NCI-H1105 treated with DMSO at 0.1 percent for 48 hours (cell line): ENCODE measurements around the gene COL9A3.

Experiments
- DNase-seq: peaks from one replicate; lab custom pipeline; 2025; lab: John Stamatoyannopoulos, UW

The COL9A3 gene

GRCh38 chr20:62778601-62779416 lies 38.0 kb upstream of the COL9A3 start:
- DNase-seq: no peak

- no peak for DNase-seq
Observed at GRCh38 chr20:62779417-62779685, 37.5 kb upstream of the COL9A3 start.

GRCh38 chr20:62780204-62780603 lies 36.6 kb upstream of the COL9A3 start:
- DNase-seq: peak; percentile 39

- DNase-seq: no peak
Observed at GRCh38 chr20:62780696-62781095, 36.2 kb upstream of the COL9A3 start.

GRCh38 chr20:62782149-62782892 lies 34.5 kb upstream of the COL9A3 start:
- DNase-seq: no peak

- DNase-seq: no peak
Observed at GRCh38 chr20:62782893-62783278, 34.0 kb upstream of the COL9A3 start.

GRCh38 chr20:62784497-62784896 lies 32.4 kb upstream of the COL9A3 start:
- no peak for DNase-seq

- DNase-seq: no peak
Observed at GRCh38 chr20:62785393-62785792, 31.5 kb upstream of the COL9A3 start.

GRCh38 chr20:62786157-62786556 lies 30.7 kb upstream of the COL9A3 start:
- DNase-seq: no peak

- no peak for DNase-seq
Observed at GRCh38 chr20:62787321-62787720, 29.5 kb upstream of the COL9A3 start.

- DNase-seq: no peak
Observed at GRCh38 chr20:62787866-62788265, 29.0 kb upstream of the COL9A3 start.

GRCh38 chr20:62788607-62789006 lies 28.2 kb upstream of the COL9A3 start:
- no peak for DNase-seq

- DNase-seq: no peak
Observed at GRCh38 chr20:62790075-62790474, 26.8 kb upstream of the COL9A3 start.

- DNase-seq: peak; percentile 89
Observed at GRCh38 chr20:62791301-62792181, 25.3 kb upstream of the COL9A3 start.

- no peak for DNase-seq
Observed at GRCh38 chr20:62792182-62792939, 24.5 kb upstream of the COL9A3 start.

- no peak for DNase-seq
Observed at GRCh38 chr20:62792940-62793756, 23.7 kb upstream of the COL9A3 start.

- DNase-seq: no peak
Observed at GRCh38 chr20:62793757-62794006, 23.2 kb upstream of the COL9A3 start.

- peak; percentile 90 for DNase-seq
Observed at GRCh38 chr20:62794007-62794724, 22.7 kb upstream of the COL9A3 start.

GRCh38 chr20:62795023-62795761 lies 21.7 kb upstream of the COL9A3 start:
- peak; percentile 63 for DNase-seq
